Colonic mucosa (tissue), 4 donors: ENCODE measurements around the gene PRDM13. TPM values are rescaled to one million over a fixed set of nuclear protein-coding genes. Genes with fewer than 3 reads are reported as not detected.

Experiments
- DNase-seq: peaks from one replicate; pipeline ENCODE4 v3.0.0-alpha.2; 2020
- H3K27ac ChIP-seq: fragments of 200-600 bp; one replicate; pipeline ENCODE4 v1.8.0; 2021
- H3K27me3 ChIP-seq: fragments of 200-600 bp; one replicate; pipeline ENCODE4 v1.8.0; 2021
- H3K36me3 ChIP-seq: fragments of 200-600 bp; one replicate; pipeline ENCODE4 v1.8.0; 2021
- H3K4me1 ChIP-seq: fragments of 200-600 bp; one replicate; pipeline ENCODE4 v1.8.0; 2021; ENCODE audit warnings: mild to moderate bottlenecking
- H3K4me3 ChIP-seq: fragments of 200-600 bp; one replicate; pipeline ENCODE4 v1.8.0; 2021
- H3K9ac ChIP-seq, 2 donors: one replicate each; pipeline ENCODE4 v1.7.0; 2013; ENCODE audit warnings: control low read depth in 2 of 2, low read depth in 2 of 2, low read length in 2 of 2
- H3K9me3 ChIP-seq: fragments of 200-600 bp; one replicate; pipeline ENCODE4 v1.8.0; 2021
- intact Hi-C: fragments of 100-400 bp; cut with DNase I; formaldehyde crosslinking; loops from one replicate; pipeline ENCODE4 v1.14.1; 2022
- total RNA-seq, 2 donors: library from RNA; stranded (reverse); fragmentation: NEBNext Ultra II Directional in 1 of 2; extraction: Animal tissue kit (Norgen Biotek cat#: 25700) in 1 of 2; gene quantifications; one replicate each; pipeline ENCODE4 v1.2.1, GENCODE V29; 2021
- TF ChIP-seq, protein P1 (sequence below): fragments of 200-600 bp; IDR thresholded peaks from one replicate; pipeline ENCODE4 v1.8.0; 2022; ENCODE audit warnings: antibody characterized with exemption, mild to moderate bottlenecking
- donor health status: healthy.
- donor health status: DM: no; HTN: no; CAD: no.
- donor health status: DM: no; HTN: no; CAD: no.

Gene PRDM13
- not detected for total RNA-seq

DNA sequence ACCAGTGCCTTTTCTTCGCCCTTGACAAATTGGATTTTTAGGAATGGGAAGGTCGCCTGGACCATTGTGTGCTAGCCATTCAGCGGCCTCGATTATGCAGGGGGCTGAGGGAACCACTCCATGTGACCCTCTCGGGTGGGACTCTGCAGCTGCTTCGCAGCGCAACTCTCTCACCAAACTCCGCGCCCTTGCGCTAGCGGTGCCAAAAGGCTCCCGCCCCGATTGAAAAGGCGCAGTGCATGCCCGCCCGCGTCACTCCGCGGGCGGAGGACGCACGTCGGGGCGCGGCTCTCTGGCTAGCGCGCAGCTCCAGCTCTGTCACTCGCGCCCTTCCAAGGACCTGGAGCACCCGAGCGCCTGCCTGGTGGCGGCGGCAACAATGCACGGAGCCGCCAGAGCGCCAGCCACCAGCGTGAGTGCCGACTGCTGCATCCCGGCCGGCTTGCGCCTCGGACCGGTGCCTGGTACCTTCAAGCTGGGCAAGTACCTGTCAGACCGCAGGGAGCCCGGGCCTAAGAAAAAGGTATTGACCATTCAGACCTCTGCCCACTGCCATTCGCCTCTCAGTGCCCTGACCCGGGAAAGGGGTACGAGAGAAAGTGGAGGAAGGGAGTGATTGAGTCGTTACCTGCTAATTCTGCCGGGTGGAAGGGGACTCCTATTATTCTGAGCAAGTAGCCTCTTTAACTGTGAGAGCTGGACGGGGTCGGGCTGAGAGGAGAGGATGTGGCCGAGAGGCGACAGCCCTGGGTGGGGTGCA is at the start of gene PRDM13:
PRDM13 (plus strand) TSS at position 178 of the 760 bp plus-strand sequence; CDS start at position 380, 202 bp downstream.
- Histone ChIP-seq H3K4me1 (peaks cover 21% of the 10 kb centered on the region), H3K4me3 (no peak within 1 kb of the TSS), H3K9ac (no peak within 1 kb of the TSS), H3K9me3 (no peaks in the 10 kb centered on the region), H3K27ac (no peak within 1 kb of the TSS), H3K36me3 (no peaks in the 10 kb centered on the region), H3K27me3 (peaks cover 100% of the 10 kb centered on the region)
- TF ChIP-seq, protein P1, sequence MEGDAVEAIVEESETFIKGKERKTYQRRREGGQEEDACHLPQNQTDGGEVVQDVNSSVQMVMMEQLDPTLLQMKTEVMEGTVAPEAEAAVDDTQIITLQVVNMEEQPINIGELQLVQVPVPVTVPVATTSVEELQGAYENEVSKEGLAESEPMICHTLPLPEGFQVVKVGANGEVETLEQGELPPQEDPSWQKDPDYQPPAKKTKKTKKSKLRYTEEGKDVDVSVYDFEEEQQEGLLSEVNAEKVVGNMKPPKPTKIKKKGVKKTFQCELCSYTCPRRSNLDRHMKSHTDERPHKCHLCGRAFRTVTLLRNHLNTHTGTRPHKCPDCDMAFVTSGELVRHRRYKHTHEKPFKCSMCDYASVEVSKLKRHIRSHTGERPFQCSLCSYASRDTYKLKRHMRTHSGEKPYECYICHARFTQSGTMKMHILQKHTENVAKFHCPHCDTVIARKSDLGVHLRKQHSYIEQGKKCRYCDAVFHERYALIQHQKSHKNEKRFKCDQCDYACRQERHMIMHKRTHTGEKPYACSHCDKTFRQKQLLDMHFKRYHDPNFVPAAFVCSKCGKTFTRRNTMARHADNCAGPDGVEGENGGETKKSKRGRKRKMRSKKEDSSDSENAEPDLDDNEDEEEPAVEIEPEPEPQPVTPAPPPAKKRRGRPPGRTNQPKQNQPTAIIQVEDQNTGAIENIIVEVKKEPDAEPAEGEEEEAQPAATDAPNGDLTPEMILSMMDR = no peak
- DNase-seq = no peak
- intact Hi-C loops = no loop called here

DNA sequence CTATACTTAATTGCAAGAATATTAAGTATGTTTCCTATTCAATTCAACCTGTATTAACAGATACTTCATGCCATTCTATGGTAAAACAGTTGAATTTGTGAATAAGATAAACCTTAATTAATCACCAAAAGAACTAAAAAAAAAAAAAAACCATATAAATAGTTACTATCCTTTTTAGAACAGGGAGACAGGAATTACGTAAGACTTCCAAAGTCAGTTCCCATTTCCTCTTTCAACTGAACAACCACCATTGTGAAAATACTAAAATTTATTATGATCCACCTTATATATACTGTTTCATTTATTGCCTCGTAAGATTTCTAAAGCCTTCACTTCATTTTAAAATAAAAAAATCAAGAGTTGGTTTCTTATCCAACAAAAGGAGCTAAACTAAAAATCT is 47.6 kb upstream of the PRDM13 start:
- TF ChIP-seq, protein P1 = no peak
- Histone ChIP-seq H3K27me3 (no peaks in the 10 kb centered on the region), H3K9me3 (no peaks in the 10 kb centered on the region), H3K4me1 (no peaks in the 10 kb centered on the region), H3K27ac (no peak overlapping the region), H3K9ac (no peak overlapping the region), H3K4me3 (no peak overlapping the region), H3K36me3 (peaks cover 15% of the 10 kb centered on the region)
- intact Hi-C loops = no loop called here
- no peak for DNase-seq

DNA sequence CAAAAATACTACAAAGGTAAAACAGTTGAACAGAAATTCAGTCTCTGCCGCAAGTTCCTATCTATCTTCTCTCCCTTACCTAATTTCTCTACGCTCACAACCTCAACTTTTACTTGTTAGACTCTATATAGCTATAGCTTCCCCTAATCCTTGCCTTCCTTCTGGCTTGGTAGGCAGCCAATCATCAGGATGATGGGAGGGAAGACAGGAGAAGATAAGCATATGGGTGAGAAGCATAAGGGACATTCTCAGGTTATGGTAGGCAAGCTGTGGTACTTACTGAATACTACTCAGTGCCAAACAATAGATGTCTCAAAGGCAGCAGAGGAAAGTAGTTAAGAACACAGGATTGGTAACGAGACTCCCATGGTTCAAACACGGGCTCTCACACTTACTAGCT is 46.0 kb upstream of the PRDM13 start:
- Histone ChIP-seq H3K4me3 (no peak overlapping the region), H3K9ac (no peak overlapping the region), H3K36me3 (peaks cover 15% of the 10 kb centered on the region), H3K4me1 (no peaks in the 10 kb centered on the region), H3K9me3 (no peaks in the 10 kb centered on the region), H3K27me3 (no peaks in the 10 kb centered on the region), H3K27ac (no peak overlapping the region)
- TF ChIP-seq, protein P1 = no peak
- intact Hi-C loops = no loop called here
- DNase-seq = no peak

DNA sequence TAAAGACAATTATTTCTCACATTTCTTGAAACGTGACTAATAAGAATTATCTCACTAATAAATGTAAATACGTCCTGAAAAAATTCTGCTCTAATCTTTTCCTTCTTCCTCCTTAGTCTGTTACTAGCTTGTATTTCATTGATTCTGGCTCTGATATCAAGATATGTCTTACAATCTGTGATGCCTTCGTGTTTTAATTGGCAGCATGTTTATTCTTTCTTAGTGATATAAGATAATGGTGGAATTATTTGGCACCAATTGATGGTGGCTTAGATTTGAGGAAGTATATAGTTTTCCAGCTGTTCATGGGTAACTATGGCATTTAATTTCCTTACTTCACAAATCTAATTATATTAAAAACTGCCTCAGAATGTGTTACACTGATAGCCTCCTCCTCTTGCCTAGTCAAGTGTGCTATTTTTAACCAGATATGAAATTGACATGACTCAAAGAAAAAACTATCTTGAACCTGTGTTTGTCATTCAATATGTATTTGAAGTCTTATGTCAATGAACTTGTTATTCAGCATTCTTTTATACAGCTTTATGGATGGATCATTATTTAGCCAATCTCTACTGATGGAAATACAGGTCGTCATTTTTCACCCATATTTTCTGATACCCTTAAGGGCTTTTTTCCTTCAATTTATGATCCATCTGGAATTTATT is 43.4 kb upstream of the PRDM13 start:
- Histone ChIP-seq H3K27me3 (no peaks in the 10 kb centered on the region), H3K27ac (no peak overlapping the region), H3K4me1 (peaks cover 7% of the 10 kb centered on the region), H3K9ac (no peak overlapping the region), H3K36me3 (no peaks in the 10 kb centered on the region), H3K4me3 (no peak overlapping the region), H3K9me3 (no peaks in the 10 kb centered on the region)
- intact Hi-C loops = no loop called here
- TF ChIP-seq, protein P1 = no peak
- DNase-seq = no peak

DNA sequence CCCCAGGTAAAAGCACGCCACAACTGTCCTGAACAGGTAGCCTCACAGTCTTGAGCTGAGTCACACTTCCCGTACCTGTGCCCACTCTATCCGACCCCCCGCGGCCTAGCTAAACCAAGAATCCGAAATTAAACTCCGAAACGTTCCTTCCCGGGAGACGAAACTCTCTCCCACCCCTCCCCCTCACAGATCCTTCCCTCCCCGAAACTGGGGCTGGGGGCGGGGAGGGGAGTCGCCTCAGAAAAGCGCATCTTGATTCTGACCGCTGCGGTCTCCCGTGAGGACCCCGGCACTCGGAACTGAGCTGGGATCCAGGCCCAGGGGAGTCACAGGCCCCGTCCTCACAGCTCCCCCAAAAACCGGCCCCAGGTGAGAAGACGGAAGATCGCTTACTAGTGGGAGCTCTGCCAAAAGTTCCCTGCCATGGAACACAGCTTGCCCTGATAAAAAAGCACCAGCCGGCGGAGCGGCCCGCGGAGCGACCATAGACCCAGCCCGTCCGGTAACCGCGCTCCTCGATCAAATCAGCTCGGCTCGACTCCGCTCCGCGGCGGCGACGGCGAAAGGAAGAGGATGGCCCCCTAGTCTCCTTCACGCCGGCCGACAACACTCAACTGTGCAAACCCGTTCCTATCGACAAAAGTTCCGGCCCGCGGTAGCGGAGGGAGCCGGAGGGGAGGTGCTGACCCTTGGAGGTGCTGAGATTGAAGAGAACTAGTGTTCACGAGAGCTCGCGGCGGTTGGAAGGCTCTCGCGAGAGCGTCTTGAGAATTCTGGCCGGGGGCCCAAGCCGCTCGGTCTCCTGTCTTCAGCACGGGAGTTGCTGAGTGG is 38.3 kb upstream of the PRDM13 start, which contains the start of gene CCNC:
CCNC (minus strand) TSS at position 558 of the 831 bp plus-strand sequence; CDS start at position 425, 133 bp downstream.
- no peaks in the 10 kb centered on the region for H3K9me3 ChIP-seq
- peak within 1 kb of the TSS; percentile 90 for H3K9ac ChIP-seq
- peak within 1 kb of the TSS; percentile 72 for H3K27ac ChIP-seq
- H3K4me3 ChIP-seq = peak within 1 kb of the TSS; percentile 95
- TF ChIP-seq, protein P1 = no peak
- peaks cover 7% of the 10 kb centered on the region for H3K4me1 ChIP-seq
- intact Hi-C loops = no loop called here
- peak; percentile 92 for DNase-seq
- H3K36me3 ChIP-seq = no peaks in the 10 kb centered on the region
- H3K27me3 ChIP-seq = no peaks in the 10 kb centered on the region
